ENCODE measurements around the gene AKR7A2.

The AKR7A2 gene

DNA sequence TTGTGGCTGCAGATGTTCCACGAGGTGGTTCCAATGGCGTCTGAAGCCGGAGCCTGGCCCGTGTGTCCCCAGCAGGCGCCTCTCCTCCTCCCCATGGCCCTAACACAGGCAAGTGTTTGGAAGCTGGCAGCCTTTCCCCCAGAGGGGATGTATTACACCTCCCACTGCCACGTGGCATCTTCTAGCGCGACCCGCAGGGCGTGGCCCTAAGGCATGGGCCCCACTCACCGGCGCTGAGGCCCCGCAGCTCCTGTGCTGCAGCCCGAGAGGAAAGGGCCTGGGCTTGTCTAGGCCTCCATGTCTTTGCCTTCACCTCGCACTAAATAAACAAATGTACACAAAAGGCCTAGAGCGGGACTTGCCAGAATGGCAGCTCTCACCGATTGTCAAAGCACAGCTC is 38.1 kb upstream of the AKR7A2 start:
- no peak for DNase-seq (ENCODE audit: low read depth in 2 of 2)
- TF ChIP-seq, protein P1, sequence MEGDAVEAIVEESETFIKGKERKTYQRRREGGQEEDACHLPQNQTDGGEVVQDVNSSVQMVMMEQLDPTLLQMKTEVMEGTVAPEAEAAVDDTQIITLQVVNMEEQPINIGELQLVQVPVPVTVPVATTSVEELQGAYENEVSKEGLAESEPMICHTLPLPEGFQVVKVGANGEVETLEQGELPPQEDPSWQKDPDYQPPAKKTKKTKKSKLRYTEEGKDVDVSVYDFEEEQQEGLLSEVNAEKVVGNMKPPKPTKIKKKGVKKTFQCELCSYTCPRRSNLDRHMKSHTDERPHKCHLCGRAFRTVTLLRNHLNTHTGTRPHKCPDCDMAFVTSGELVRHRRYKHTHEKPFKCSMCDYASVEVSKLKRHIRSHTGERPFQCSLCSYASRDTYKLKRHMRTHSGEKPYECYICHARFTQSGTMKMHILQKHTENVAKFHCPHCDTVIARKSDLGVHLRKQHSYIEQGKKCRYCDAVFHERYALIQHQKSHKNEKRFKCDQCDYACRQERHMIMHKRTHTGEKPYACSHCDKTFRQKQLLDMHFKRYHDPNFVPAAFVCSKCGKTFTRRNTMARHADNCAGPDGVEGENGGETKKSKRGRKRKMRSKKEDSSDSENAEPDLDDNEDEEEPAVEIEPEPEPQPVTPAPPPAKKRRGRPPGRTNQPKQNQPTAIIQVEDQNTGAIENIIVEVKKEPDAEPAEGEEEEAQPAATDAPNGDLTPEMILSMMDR (IDR thresholded peaks at IDR 0.05; ENCODE audit: low read depth, low read length): no peak
- no peak overlapping the region for H3K4me3 ChIP-seq (replicated peaks in 1 of 2; ENCODE audit: low read depth in 2 of 2, low read length in 2 of 2)

DNA sequence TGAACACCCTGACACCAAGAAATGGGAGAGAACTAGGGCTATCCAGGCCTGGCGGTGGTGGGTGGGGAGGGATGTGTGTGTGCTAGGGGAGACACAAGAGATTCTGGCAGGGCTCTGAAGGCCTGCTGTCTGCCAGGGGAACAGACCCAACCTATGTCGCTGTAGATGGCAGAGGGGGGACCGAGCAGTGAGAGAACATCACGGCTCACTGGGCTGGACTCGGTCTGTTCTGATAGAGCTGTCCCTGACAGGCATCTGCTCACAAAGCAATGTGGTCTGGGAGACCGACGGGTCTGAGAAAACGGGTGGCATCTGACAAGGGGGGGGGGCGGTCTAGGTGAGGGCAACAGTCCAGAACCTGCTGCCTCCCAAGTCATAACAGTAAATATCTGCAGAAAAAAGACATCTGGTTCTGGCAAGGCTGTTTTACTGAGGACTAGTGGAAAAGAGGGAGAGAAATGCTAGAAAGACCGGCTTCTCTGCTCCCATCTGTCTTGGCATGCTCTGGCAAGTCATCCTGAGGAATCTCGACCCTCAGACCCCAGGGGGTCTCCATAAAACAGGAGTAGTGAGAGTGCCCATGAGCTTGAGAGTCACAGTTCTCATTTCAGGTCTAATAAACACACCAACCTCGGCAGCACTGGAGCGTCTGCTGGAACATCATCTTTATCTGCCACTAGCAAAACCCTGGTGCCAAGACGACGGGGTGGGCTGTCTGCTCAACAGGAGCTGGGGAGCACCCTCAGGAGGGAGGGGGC is 36.7 kb upstream of the AKR7A2 start:
- TF ChIP-seq, protein P1 (IDR thresholded peaks at IDR 0.05; ENCODE audit: low read depth, low read length): no peak
- no peak for DNase-seq (ENCODE audit: low read depth in 2 of 2)
- H3K4me3 ChIP-seq (replicated peaks in 1 of 2; ENCODE audit: low read depth in 2 of 2, low read length in 2 of 2): no peak overlapping the region

DNA sequence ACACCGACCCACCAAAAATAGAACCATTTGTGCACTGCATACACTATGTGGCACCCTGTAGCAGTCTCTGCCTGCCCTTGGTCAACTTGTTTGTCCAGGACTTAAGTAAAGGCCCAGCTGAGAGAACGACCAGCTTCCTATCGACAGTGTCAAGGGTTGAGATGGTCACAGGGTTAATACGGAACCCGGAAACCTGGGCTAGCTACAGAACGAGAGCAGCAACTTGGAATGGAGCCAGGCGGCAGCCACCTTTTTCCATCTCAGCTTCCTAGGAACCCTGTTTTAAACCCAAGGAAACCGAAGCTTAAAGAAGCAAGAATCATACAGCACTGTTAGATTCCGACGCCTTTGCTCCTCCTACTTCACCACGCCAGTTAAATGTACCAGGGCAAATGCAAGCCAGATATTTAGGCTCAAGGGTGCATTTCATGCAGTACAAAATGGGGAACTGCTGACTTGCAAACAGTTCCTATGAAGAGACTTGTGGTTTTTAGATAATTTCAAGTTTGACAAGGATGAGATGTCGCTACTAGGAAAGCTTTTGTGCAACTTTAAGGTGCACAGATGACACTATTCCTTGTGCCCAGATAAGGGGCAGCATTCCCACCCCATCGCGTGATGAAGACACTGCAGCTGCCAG is 35.7 kb upstream of the AKR7A2 start:
- H3K4me3 ChIP-seq (replicated peaks in 1 of 2; ENCODE audit: low read depth in 2 of 2, low read length in 2 of 2): no peak overlapping the region
- no peak for DNase-seq (ENCODE audit: low read depth in 2 of 2)
- TF ChIP-seq, protein P1 (IDR thresholded peaks at IDR 0.05; ENCODE audit: low read depth, low read length): no peak

DNA sequence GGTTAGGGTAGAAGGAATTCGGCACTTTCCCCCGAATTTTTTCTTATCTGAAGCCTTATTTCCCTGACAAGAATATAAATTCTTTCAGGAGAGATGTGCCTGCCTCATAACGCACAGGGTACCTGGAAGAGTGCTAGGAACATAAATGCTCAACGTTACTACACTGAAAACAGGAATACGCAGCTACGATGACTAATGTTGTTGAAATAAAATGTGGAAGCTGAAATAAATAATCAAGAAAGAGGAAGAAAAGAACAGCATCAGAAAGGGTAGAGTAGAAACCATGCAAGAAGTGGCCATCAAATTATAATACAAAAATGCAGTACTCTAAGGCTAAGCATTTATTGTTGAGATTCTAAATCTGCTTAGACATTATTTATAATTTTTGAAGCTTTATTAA is 34.1 kb upstream of the AKR7A2 start:
- H3K4me3 ChIP-seq (replicated peaks in 1 of 2; ENCODE audit: low read depth in 2 of 2, low read length in 2 of 2): no peak overlapping the region
- DNase-seq (ENCODE audit: low read depth in 2 of 2): no peak
- TF ChIP-seq, protein P1 (IDR thresholded peaks at IDR 0.05; ENCODE audit: low read depth, low read length): no peak

DNA sequence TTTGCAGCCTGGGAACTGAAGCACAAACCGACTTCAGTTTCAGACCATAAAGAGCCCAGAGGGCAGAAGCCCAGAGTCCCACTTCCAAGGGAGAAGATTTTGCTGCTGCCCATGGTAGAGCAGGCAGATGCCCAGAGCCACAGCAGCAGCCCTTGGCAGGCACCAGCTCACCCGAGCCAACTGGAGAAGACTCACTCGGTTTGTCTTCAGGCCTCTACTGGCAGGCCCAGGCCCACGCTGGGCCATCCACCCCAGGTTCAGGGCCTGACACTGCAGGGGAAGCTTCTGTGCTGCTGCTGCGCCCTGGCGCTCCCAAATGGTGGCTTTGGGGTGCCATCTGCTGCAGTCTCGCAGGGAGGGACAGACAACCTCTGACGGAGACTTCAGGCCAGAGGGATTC is 33.4 kb upstream of the AKR7A2 start:
- DNase-seq (ENCODE audit: low read depth in 2 of 2): no peak
- TF ChIP-seq, protein P1 (IDR thresholded peaks at IDR 0.05; ENCODE audit: low read depth, low read length): no peak
- no peak overlapping the region for H3K4me3 ChIP-seq (replicated peaks in 1 of 2; ENCODE audit: low read depth in 2 of 2, low read length in 2 of 2)

DNA sequence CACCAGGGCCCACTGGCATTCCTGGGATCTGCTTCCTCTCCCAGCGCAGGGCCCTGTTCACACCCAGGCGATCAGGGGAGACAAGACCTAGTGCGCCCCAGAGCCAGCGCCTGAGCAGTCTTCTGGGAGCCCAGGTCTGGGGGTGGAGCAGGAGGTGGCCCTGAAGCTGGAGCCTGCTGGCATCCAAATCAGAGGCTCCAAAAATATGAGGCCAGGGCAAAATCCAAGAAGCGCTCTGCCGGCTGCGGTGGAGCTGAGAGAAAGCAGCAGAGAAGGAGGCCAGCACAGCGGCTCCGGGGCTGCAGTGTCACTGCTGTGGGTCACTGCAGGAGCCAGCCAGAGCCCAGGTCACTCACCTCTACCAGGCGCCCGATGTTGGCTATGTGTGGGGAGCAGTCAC is 32.9 kb upstream of the AKR7A2 start:
- no peak for DNase-seq (ENCODE audit: low read depth in 2 of 2)
- TF ChIP-seq, protein P1 (IDR thresholded peaks at IDR 0.05; ENCODE audit: low read depth, low read length): no peak
- no peak overlapping the region for H3K4me3 ChIP-seq (replicated peaks in 1 of 2; ENCODE audit: low read depth in 2 of 2, low read length in 2 of 2)
